HG03196 (cell line): ENCODE measurements around the gene SLC1A3.
"Not testable (repeated sequence)": the region's sequence is repeated elsewhere in the genome, so short reads cannot be mapped to it uniquely, and the experiment has no call there.

Experiments used
- ATAC-seq: cut with Tn5 transposase; IDR thresholded peaks from one replicate; pipeline ENCODE4 v1.9.1; 2021; ENCODE audit not compliant: unreplicated experiment

SLC1A3 gene

GRCh38 chr5:36630201-36631145, 24.1 kb downstream of the SLC1A3 start:
- no peak for ATAC-seq

GRCh38 chr5:36631154-36631553, 24.7 kb downstream of the SLC1A3 start:
- ATAC-seq = no peak

GRCh38 chr5:36631620-36632362, 25.4 kb downstream of the SLC1A3 start:
- ATAC-seq = no peak

GRCh38 chr5:36632363-36632664, 25.9 kb downstream of the SLC1A3 start:
- ATAC-seq = no peak

- no peak for ATAC-seq
Observed at GRCh38 chr5:36635721-36636390, 29.4 kb downstream of the SLC1A3 start.

GRCh38 chr5:36637101-36637500, 30.7 kb downstream of the SLC1A3 start:
- ATAC-seq = no peak

GRCh38 chr5:36637516-36637915, 31.1 kb downstream of the SLC1A3 start:
- no peak for ATAC-seq

- ATAC-seq = no peak
Observed at GRCh38 chr5:36638056-36638455, 31.6 kb downstream of the SLC1A3 start.

GRCh38 chr5:36640949-36641348, 34.5 kb downstream of the SLC1A3 start:
- no peak for ATAC-seq

GRCh38 chr5:36641431-36641830, 35.0 kb downstream of the SLC1A3 start:
- ATAC-seq = no peak

- no peak for ATAC-seq
Observed at GRCh38 chr5:36642089-36642488, 35.7 kb downstream of the SLC1A3 start.

- no peak for ATAC-seq
Observed at GRCh38 chr5:36643162-36643561, 36.8 kb downstream of the SLC1A3 start.

GRCh38 chr5:36643841-36644240, 37.4 kb downstream of the SLC1A3 start:
- ATAC-seq = not testable (repeated sequence)

GRCh38 chr5:36644727-36645126, 38.3 kb downstream of the SLC1A3 start:
- ATAC-seq = no peak

- ATAC-seq = no peak
Observed at GRCh38 chr5:36646100-36646499, 39.7 kb downstream of the SLC1A3 start.

GRCh38 chr5:36646507-36647023, 40.2 kb downstream of the SLC1A3 start:
- ATAC-seq = no peak

- ATAC-seq = no peak
Observed at GRCh38 chr5:36647046-36647445, 40.6 kb downstream of the SLC1A3 start.

- no peak for ATAC-seq
Observed at GRCh38 chr5:36648426-36648825, 42.0 kb downstream of the SLC1A3 start.

GRCh38 chr5:36651761-36652685, 45.6 kb downstream of the SLC1A3 start:
- no peak for ATAC-seq

GRCh38 chr5:36653044-36653705, 46.8 kb downstream of the SLC1A3 start:
- ATAC-seq = no peak
